A549 (cell line): ENCODE results near the gene LRRC38.

Experiments used
- CEBPB ChIP-seq, 2 experiments: fragments of >200 bp in 1 of 2; sonication (Bioruptor Twin) in 1 of 2; formaldehyde crosslinking in 1 of 2; IDR thresholded peaks; 2 replicates each; pipeline ENCODE4 v1.6.1; 2012 to 2016
- CTCF ChIP-seq: fragments of >200 bp; sonication (Bioruptor Twin); formaldehyde crosslinking; IDR thresholded peaks from 3 replicates; pipeline ENCODE4 v1.5.1; 2016
- ELK1 ChIP-seq: fragments of 150-350 bp; IDR thresholded peaks from 2 replicates; pipeline ENCODE4 v1.6.1; 2014; ENCODE audit warnings: low read depth, mild to moderate bottlenecking, low read length
- EP300 ChIP-seq, 2 experiments: fragments of >200 bp; sonication (Bioruptor Twin); formaldehyde crosslinking; IDR thresholded peaks; 2 replicates in 1 of 2; 3 replicates in 1 of 2; pipeline ENCODE4 v1.6.1; 2016 to 2017
- FOSL2 ChIP-seq, 2 experiments: fragments of 450-650 bp in 1 of 2; fragments of >200 bp in 1 of 2; sonication (Bioruptor Twin) in 1 of 2; formaldehyde crosslinking; IDR thresholded peaks; 2 replicates each; pipeline versions ENCODE4 v1.5.0 to v1.6.1; 2016 to 2020; ENCODE audit warnings: mild to moderate bottlenecking in 1 of 2, moderate library complexity in 1 of 2
- HDAC2 ChIP-seq: fragments of 200-600 bp; sonication (generic); IDR thresholded peaks from 2 replicates; pipeline ENCODE4 v1.6.1; 2016
- HEYL ChIP-seq: fragments of 250-450 bp; sonication (Bioruptor Pico); IDR thresholded peaks from 2 replicates; pipeline ENCODE4 v1.8.0; 2021; ENCODE audit warnings: mild to moderate bottlenecking, moderate library complexity
- JUNB ChIP-seq: fragments of >200 bp; sonication (Bioruptor Twin); formaldehyde crosslinking; IDR thresholded peaks from 2 replicates; pipeline ENCODE4 v1.6.1; 2016
- PHF8 ChIP-seq: fragments of 200-600 bp; sonication (generic); IDR thresholded peaks from 2 replicates; pipeline ENCODE4 v1.6.1; 2016; ENCODE audit warnings: low read depth, mild to moderate bottlenecking, antibody characterized with exemption, moderate library complexity, borderline replicate concordance
- POLR2A ChIP-seq: IDR thresholded peaks from 2 replicates; pipeline ENCODE4 v1.6.1; 2012; ENCODE audit warnings: mild to moderate bottlenecking, low read length
- REST ChIP-seq: fragments of 200-600 bp; sonication (generic); IDR thresholded peaks from 2 replicates; pipeline ENCODE4 v1.6.1; 2016; ENCODE audit warnings: antibody characterized with exemption, mild to moderate bottlenecking, moderate library complexity
- USF2 ChIP-seq: fragments of 450-650 bp; IDR thresholded peaks from 2 replicates; pipeline ENCODE4 v1.6.1; 2014; ENCODE audit warnings: antibody characterized with exemption
- ZNF302 ChIP-seq: fragments of 250-450 bp; sonication (Bioruptor Pico); IDR thresholded peaks from 2 replicates; pipeline ENCODE4 v1.9.0; 2021; ENCODE audit warnings: inconsistent platforms, mild to moderate bottlenecking, moderate library complexity

DNA sequence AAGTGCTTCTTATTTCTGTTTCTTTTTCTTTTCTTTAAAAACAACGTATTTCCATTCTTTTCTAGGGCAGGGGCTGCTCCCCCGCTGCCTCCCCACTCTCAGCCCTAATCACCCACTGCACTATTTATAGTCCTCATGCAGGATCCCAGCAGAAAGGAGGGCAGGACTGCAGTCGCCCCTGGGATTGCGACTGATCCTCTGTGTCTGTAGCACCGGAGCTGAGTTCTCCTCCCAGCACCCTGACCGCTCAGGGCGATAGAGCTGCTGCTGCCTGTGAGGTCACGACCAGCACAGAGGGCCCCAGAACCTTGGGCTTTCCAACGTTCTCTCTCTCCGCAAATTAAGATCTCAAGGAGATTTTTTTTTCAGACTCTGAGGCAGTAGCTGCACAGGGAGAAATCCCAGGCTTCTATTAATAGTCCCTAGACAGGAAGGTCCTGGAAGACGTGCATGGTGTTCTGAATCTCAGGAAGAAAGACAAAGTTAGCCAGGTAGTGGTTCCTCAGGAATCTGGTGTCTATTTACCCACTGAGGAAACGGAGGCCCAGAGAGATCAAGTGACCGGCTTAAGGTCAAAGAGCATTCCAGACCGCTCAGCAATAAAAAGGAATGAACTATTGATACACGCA lies 56.8 kb downstream of the LRRC38 start:
- TF ChIP-seq CTCF = no peak
- TF ChIP-seq POLR2A = no peak
- TF ChIP-seq ELK1 = no peak
- no peak for TF ChIP-seq USF2
- TF ChIP-seq PHF8 = no peak
- TF ChIP-seq JUNB = no peak
- no peak for TF ChIP-seq ZNF302 (CRISPR knock-in tag)
- no peak for TF ChIP-seq FOSL2 (IDR thresholded peaks at IDR 0.05)
- no peak for TF ChIP-seq FOSL2 (CRISPR knock-in tag; IDR thresholded peaks at IDR 0.05)
- no peak for TF ChIP-seq HDAC2
- no peak for TF ChIP-seq REST
- TF ChIP-seq CEBPB (IDR thresholded peaks at IDR 0.05) = no peak
- TF ChIP-seq HEYL (CRISPR knock-in tag) = no peak
- no peak for TF ChIP-seq EP300 (IDR thresholded peaks at IDR 0.05)
